HL-60 (cell line): ENCODE measurements around the gene SKAP2.

Experiments used
- GABPA ChIP-seq: IDR thresholded peaks from 2 replicates; pipeline ENCODE4 v1.6.1; 2012; ENCODE audit warnings: low read depth
- POLR2AphosphoS5 ChIP-seq: IDR thresholded peaks from 2 replicates; pipeline ENCODE4 v1.6.1; 2012; ENCODE audit warnings: low read depth
- TF ChIP-seq, protein P1 (sequence below): IDR thresholded peaks from 2 replicates; pipeline ENCODE4 v1.6.1; 2012; ENCODE audit warnings: low read depth; ENCODE audit not compliant: insufficient replicate concordance
- TF ChIP-seq, protein P2 (sequence below): IDR thresholded peaks from one replicate; pipeline ENCODE4 v1.5.1; 2011; ENCODE audit warnings: low read length, control low read depth, inconsistent platforms; ENCODE audit not compliant: insufficient read depth

DNA sequence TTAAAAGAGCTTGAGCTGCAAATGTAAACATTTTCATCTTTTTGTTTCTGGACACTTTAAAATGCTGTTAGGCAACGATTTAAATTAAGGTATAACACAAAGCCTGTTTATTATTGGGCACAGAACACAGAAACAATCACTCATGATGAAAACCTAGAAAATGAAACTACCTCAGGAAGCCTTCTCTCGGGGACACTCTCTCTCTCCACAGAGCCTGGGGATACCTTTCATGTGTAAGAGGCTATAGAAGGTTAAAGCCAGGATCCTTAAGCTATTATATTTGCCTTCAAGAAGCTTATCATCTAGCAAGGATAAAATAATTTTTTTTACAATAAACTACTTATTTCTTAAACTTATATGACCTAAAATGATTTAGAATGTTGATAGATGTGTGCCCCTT lies 194.1 kb downstream of the SKAP2 start:
- TF ChIP-seq, protein P1, sequence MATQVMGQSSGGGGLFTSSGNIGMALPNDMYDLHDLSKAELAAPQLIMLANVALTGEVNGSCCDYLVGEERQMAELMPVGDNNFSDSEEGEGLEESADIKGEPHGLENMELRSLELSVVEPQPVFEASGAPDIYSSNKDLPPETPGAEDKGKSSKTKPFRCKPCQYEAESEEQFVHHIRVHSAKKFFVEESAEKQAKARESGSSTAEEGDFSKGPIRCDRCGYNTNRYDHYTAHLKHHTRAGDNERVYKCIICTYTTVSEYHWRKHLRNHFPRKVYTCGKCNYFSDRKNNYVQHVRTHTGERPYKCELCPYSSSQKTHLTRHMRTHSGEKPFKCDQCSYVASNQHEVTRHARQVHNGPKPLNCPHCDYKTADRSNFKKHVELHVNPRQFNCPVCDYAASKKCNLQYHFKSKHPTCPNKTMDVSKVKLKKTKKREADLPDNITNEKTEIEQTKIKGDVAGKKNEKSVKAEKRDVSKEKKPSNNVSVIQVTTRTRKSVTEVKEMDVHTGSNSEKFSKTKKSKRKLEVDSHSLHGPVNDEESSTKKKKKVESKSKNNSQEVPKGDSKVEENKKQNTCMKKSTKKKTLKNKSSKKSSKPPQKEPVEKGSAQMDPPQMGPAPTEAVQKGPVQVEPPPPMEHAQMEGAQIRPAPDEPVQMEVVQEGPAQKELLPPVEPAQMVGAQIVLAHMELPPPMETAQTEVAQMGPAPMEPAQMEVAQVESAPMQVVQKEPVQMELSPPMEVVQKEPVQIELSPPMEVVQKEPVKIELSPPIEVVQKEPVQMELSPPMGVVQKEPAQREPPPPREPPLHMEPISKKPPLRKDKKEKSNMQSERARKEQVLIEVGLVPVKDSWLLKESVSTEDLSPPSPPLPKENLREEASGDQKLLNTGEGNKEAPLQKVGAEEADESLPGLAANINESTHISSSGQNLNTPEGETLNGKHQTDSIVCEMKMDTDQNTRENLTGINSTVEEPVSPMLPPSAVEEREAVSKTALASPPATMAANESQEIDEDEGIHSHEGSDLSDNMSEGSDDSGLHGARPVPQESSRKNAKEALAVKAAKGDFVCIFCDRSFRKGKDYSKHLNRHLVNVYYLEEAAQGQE: no peak
- TF ChIP-seq, protein P2, sequence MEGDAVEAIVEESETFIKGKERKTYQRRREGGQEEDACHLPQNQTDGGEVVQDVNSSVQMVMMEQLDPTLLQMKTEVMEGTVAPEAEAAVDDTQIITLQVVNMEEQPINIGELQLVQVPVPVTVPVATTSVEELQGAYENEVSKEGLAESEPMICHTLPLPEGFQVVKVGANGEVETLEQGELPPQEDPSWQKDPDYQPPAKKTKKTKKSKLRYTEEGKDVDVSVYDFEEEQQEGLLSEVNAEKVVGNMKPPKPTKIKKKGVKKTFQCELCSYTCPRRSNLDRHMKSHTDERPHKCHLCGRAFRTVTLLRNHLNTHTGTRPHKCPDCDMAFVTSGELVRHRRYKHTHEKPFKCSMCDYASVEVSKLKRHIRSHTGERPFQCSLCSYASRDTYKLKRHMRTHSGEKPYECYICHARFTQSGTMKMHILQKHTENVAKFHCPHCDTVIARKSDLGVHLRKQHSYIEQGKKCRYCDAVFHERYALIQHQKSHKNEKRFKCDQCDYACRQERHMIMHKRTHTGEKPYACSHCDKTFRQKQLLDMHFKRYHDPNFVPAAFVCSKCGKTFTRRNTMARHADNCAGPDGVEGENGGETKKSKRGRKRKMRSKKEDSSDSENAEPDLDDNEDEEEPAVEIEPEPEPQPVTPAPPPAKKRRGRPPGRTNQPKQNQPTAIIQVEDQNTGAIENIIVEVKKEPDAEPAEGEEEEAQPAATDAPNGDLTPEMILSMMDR: no peak
- no peak for TF ChIP-seq POLR2AphosphoS5
- TF ChIP-seq GABPA: no peak
